H9 (cell line): Measurements from ENCODE around the gene PDCD7. TPM values are rescaled to one million over a fixed set of nuclear protein-coding genes. Genes with fewer than 3 reads are reported as not detected.
A peak's percentile ranks its signal among the peaks of the same experiment; 100 is the strongest.

ENCODE experiments used
- DNase-seq: peaks from one replicate; pipeline ENCODE4 v3.0.0-alpha.2; 2017
- H2AFZ ChIP-seq: one replicate; pipeline ENCODE4 v1.6.1; 2013; ENCODE audit warnings: mild to moderate bottlenecking, low read length, control low read depth, moderate library complexity
- H2AK5ac ChIP-seq: 2 replicates; pipeline ENCODE4 v1.6.1; 2013; ENCODE audit warnings: low read length, control low read depth, mixed read lengths; ENCODE audit not compliant: insufficient read length
- H2BK120ac ChIP-seq: one replicate; pipeline ENCODE4 v1.6.1; 2013; ENCODE audit warnings: low read depth, mild to moderate bottlenecking, low read length, control low read depth, inconsistent platforms; ENCODE audit not compliant: poor library complexity, severe bottlenecking
- H2BK12ac ChIP-seq: 2 replicates; pipeline ENCODE4 v1.6.1; 2013; ENCODE audit warnings: low read length, control low read depth, mixed read lengths, low read depth; ENCODE audit not compliant: insufficient read length
- H2BK15ac ChIP-seq: 2 replicates; pipeline ENCODE4 v1.6.1; 2013; ENCODE audit warnings: low read depth, low read length, control low read depth
- H2BK20ac ChIP-seq: one replicate; pipeline ENCODE4 v1.6.1; 2013; ENCODE audit warnings: low read depth, mild to moderate bottlenecking, low read length, control low read depth, inconsistent platforms; ENCODE audit not compliant: poor library complexity, severe bottlenecking
- H2BK5ac ChIP-seq: 2 replicates; pipeline ENCODE4 v1.6.1; 2013; ENCODE audit warnings: low read length, control low read depth, mixed read lengths; ENCODE audit not compliant: insufficient read length
- H3K14ac ChIP-seq: 2 replicates; pipeline ENCODE4 v1.6.1; 2013; ENCODE audit warnings: low read length, control low read depth; ENCODE audit not compliant: insufficient read depth
- H3K18ac ChIP-seq: 2 replicates; pipeline ENCODE4 v1.6.1; 2013; ENCODE audit warnings: low read depth, mild to moderate bottlenecking, mixed read lengths, low read length, control low read depth; ENCODE audit not compliant: insufficient read length
- H3K23ac ChIP-seq: 2 replicates; pipeline ENCODE4 v1.6.1; 2013; ENCODE audit warnings: low read length, control low read depth, mixed read lengths, low read depth; ENCODE audit not compliant: insufficient read length
- H3K23me2 ChIP-seq: 2 replicates; pipeline ENCODE4 v1.6.1; 2013; ENCODE audit warnings: low read depth, mild to moderate bottlenecking, mixed read lengths, low read length, control low read depth; ENCODE audit not compliant: insufficient read length, poor library complexity, severe bottlenecking
- H3K27ac ChIP-seq: 2 replicates; pipeline ENCODE4 v1.5.1; 2013; ENCODE audit warnings: low read length, control low read depth, mixed read lengths, low read depth; ENCODE audit not compliant: insufficient read length
- H3K27me3 ChIP-seq: 2 replicates; pipeline ENCODE4 v1.6.1; 2013; ENCODE audit warnings: low read length, control low read depth, inconsistent platforms; ENCODE audit not compliant: insufficient read depth
- H3K4ac ChIP-seq: 2 replicates; pipeline ENCODE4 v1.6.1; 2013; ENCODE audit warnings: low read depth, mild to moderate bottlenecking, control low read depth, inconsistent platforms, low read length, moderate library complexity
- H3K4me1 ChIP-seq: 2 replicates; pipeline ENCODE4 v1.6.1; 2013; ENCODE audit warnings: low read length, control low read depth, inconsistent platforms; ENCODE audit not compliant: insufficient read depth
- H3K4me2 ChIP-seq: 2 replicates; pipeline ENCODE4 v1.6.1; 2013; ENCODE audit warnings: low read length, control low read depth, mixed read lengths; ENCODE audit not compliant: insufficient read length, insufficient read depth
- H3K56ac ChIP-seq: 2 replicates; pipeline ENCODE4 v1.6.1; 2013; ENCODE audit warnings: low read depth, mild to moderate bottlenecking, mixed read lengths, low read length, control low read depth; ENCODE audit not compliant: insufficient read length
- H3K79me1 ChIP-seq: 2 replicates; pipeline ENCODE4 v1.6.1; 2013; ENCODE audit warnings: low read depth, mild to moderate bottlenecking, moderate library complexity, low read length, control low read depth, inconsistent platforms; ENCODE audit not compliant: insufficient read depth, poor library complexity, severe bottlenecking
- H3K79me2 ChIP-seq: 2 replicates; pipeline ENCODE4 v1.6.1; 2013; ENCODE audit warnings: low read length, control low read depth, inconsistent platforms; ENCODE audit not compliant: insufficient read depth
- H3K9ac ChIP-seq: 2 replicates; pipeline ENCODE4 v1.6.1; 2013; ENCODE audit warnings: low read length, control low read depth, mixed read lengths; ENCODE audit not compliant: insufficient read length; ENCODE audit errors: extremely low read depth
- H3K9me3 ChIP-seq: one replicate; pipeline ENCODE4 v1.6.1; 2013; ENCODE audit warnings: low read depth, low read length, inconsistent platforms; ENCODE audit not compliant: control insufficient read depth
- H3T11ph ChIP-seq: one replicate; pipeline ENCODE4 v1.6.1; 2013; ENCODE audit warnings: mild to moderate bottlenecking, low read length, control low read depth, inconsistent platforms
- H4K20me1 ChIP-seq: one replicate; pipeline ENCODE4 v1.6.1; 2013; ENCODE audit not compliant: control insufficient read depth, insufficient read length, insufficient read depth
- H4K5ac ChIP-seq: 2 replicates; pipeline ENCODE4 v1.6.1; 2013; ENCODE audit warnings: low read depth, mild to moderate bottlenecking, mixed read lengths, low read length, control low read depth; ENCODE audit not compliant: insufficient read length
- H4K8ac ChIP-seq: replicated peaks from 2 replicates; pipeline ENCODE4 v1.6.1; 2013; ENCODE audit warnings: low read length, control low read depth, mixed read lengths, low read depth; ENCODE audit not compliant: insufficient read length
- H4K91ac ChIP-seq: 2 replicates; pipeline ENCODE4 v1.6.1; 2013; ENCODE audit warnings: low read depth, mild to moderate bottlenecking, moderate library complexity, mixed read lengths, low read length, control low read depth; ENCODE audit not compliant: insufficient read length
- H3K27ac Mint-ChIP-seq, 3 experiments: 2 replicates in 2 of 3; 3 replicates in 1 of 3; pipeline ENCODE4 v1.8.0; 2020 to 2021; ENCODE audit warnings: mixed read lengths in 3 of 3, mild to moderate bottlenecking in 1 of 3, moderate library complexity in 1 of 3
- H3K27me3 Mint-ChIP-seq: 2 replicates; pipeline ENCODE4 v1.8.0; 2021; ENCODE audit warnings: low read depth, mild to moderate bottlenecking, moderate library complexity, mixed read lengths
- H3K36me3 Mint-ChIP-seq, 3 experiments: 2 replicates in 2 of 3; 3 replicates in 1 of 3; pipeline ENCODE4 v1.8.0; 2020 to 2021; ENCODE audit warnings: low read depth in 3 of 3, mixed read lengths in 3 of 3; ENCODE audit not compliant: insufficient read depth in 1 of 3
- H3K4me1 Mint-ChIP-seq, 2 experiments: 2 replicates each; pipeline ENCODE4 v1.8.0; 2020; ENCODE audit warnings: mixed read lengths in 2 of 2
- H3K4me3 Mint-ChIP-seq, 2 experiments: 2 replicates in 1 of 2; 3 replicates in 1 of 2; pipeline ENCODE4 v1.8.0; 2020 to 2021; ENCODE audit warnings: mild to moderate bottlenecking in 2 of 2, mixed read lengths in 2 of 2, moderate library complexity in 1 of 2
- H3K9me3 Mint-ChIP-seq, 2 experiments: 2 replicates in 1 of 2; 3 replicates in 1 of 2; pipeline ENCODE4 v1.8.0; 2020; ENCODE audit warnings: mild to moderate bottlenecking in 2 of 2, mixed read lengths in 2 of 2, moderate library complexity in 1 of 2
- CTCF ChIP-seq: fragments of 200-600 bp; sonication (generic); conservative IDR thresholded peaks from 3 replicates; pipeline ENCODE4 v1.8.0; 2021; ENCODE audit warnings: antibody characterized with exemption, mild to moderate bottlenecking
- WGBS: extraction: QIAGEN DNeasy Blood & Tissue Kit; methylation state at CpG from one replicate; pipeline ENCODE4 v1.1.7; 2013; ENCODE audit warnings: missing lambda C conversion rate, low lambda C conversion rate, mixed read lengths; ENCODE audit not compliant: insufficient read length; ENCODE audit errors: extremely low coverage; 5-methylcytosine and 5-hydroxymethylcytosine counted together
- total RNA-seq: library from RNA; stranded (reverse); gene quantifications from 2 replicates; pipeline ENCODE4 v1.2.1, GENCODE V29; 2021

The PDCD7 gene
- total RNA-seq, 1 experiment from 2014 or later: 35.2 TPM

DNA sequence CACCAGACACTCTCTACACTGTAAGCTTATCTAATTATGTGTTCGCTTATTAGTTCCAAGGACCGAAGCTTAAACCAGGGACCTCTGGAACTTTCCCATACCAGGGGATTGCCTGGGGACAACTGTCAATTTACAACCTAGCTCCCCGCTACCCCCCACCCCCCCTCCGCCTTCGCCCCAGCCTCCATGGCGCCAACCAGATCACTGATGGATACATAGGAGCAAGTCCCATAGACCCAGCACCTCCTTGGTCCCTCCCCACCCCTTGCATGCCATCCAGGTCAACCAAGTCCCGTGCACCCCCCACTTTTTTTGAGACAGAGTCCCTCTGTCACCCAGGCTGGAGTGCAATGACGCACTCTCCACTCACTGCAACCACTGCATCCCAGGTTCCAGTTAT, 930 bp upstream of the PDCD7 start:
- Histone ChIP-seq H3K56ac (no peak overlapping the region), H3K9ac (no peak overlapping the region), H3K4ac (no peak overlapping the region), H3K18ac (no peak overlapping the region), H3K4me1 (no peaks in the 10 kb centered on the region; the same call in 1 of the 2 replicates), H2BK20ac (no peak overlapping the region), H4K91ac (no peak overlapping the region), H2AK5ac (no peak overlapping the region), H2BK12ac (no peak overlapping the region), H2AFZ (no peak overlapping the region), H4K8ac (no peak overlapping the region), H3K79me2 (no peaks in the 10 kb centered on the region), H3K27ac (no peak overlapping the region), H2BK15ac (no peak overlapping the region), H4K5ac (no peak overlapping the region), H3K4me2 (no peak overlapping the region), H2BK5ac (no peak overlapping the region), H3K9me3 (peaks cover 14% of the 10 kb centered on the region), H4K20me1 (no peaks in the 10 kb centered on the region), H3K23ac (no peak overlapping the region), H3K14ac (no peak overlapping the region), H3K23me2 (no peaks in the 10 kb centered on the region), H3T11ph (no peak overlapping the region), H3K27me3 (no peaks in the 10 kb centered on the region), H3K79me1 (no peaks in the 10 kb centered on the region), H2BK120ac (no peak overlapping the region)
- no peak overlapping the region for H3K27ac Mint-ChIP-seq
- H3K4me1 Mint-ChIP-seq: peaks cover 10 to 23% of the 10 kb centered on the region in 2 experiments
- no peak for DNase-seq
- peak overlapping the region; percentile 83 to 94 for H3K4me3 Mint-ChIP-seq
- no CpG with 5 or more reads among the region's 8 CpGs for WGBS
- peaks cover 11% of the 10 kb centered on the region for H3K27me3 Mint-ChIP-seq
- peaks cover 12 to 33% (median 28%) of the 10 kb centered on the region in 3 experiments for H3K36me3 Mint-ChIP-seq
- no peak for TF ChIP-seq CTCF
- peaks cover 41 to 43% of the 10 kb centered on the region in 2 experiments for H3K9me3 Mint-ChIP-seq
